A549 (cell line): ENCODE results near the gene CNTN4.

Experiments
- CTCF ChIP-seq: fragments of >200 bp; sonication (Bioruptor Twin); formaldehyde crosslinking; IDR thresholded peaks from 3 replicates; pipeline ENCODE4 v1.5.1; 2016
- ESRRA ChIP-seq: fragments of 150-350 bp; IDR thresholded peaks from 2 replicates; pipeline ENCODE4 v1.6.1; 2014; ENCODE audit warnings: mild to moderate bottlenecking, low read length, borderline replicate concordance
- POLR2AphosphoS2 ChIP-seq: conservative IDR thresholded peaks from 2 replicates; pipeline ENCODE4 v1.6.1; 2012; ENCODE audit warnings: low read length, improper control_type of control experiment, inconsistent platforms

GRCh38 chr3:3064297-3064696, 965.6 kb downstream of the CNTN4 start:
- TF ChIP-seq POLR2AphosphoS2 = no peak
- no peak for TF ChIP-seq ESRRA
- no peak for TF ChIP-seq CTCF
